Testis (tissue), 3 donors: ENCODE data around the gene SASH1. TPM values are rescaled to one million over a fixed set of nuclear protein-coding genes. Genes with fewer than 3 reads are reported as not detected.

Experiments used
- DNase-seq: peaks from one replicate; pipeline ENCODE4 v3.0.0-alpha.2; 2019
- H3K27ac ChIP-seq, 2 donors: fragments of 200-600 bp; sonication (generic); one replicate each; pipeline ENCODE4 v1.5.1; 2019
- H3K27me3 ChIP-seq: fragments of 200-600 bp; sonication (generic); one replicate; pipeline ENCODE4 v1.5.1; 2019
- H3K36me3 ChIP-seq: fragments of 200-600 bp; sonication (generic); one replicate; pipeline ENCODE4 v1.5.1; 2017; ENCODE audit warnings: low read depth; ENCODE audit errors: missing control alignments
- H3K4me1 ChIP-seq: fragments of 200-600 bp; sonication (generic); one replicate; pipeline ENCODE4 v1.5.1; 2019
- H3K4me3 ChIP-seq, 2 donors: fragments of 200-600 bp; sonication (generic); one replicate each; pipeline ENCODE4 v1.5.1; 2017 to 2019
- H3K9me3 ChIP-seq: fragments of 200-600 bp; sonication (generic); one replicate; pipeline ENCODE4 v1.5.1; 2017
- POLR2A ChIP-seq: fragments of 450-650 bp; IDR thresholded peaks from one replicate; pipeline ENCODE4 v1.6.1; 2017; ENCODE audit warnings: antibody characterized with exemption, mild to moderate bottlenecking, moderate library complexity
- WGBS, 2 donors: methylation state at CpG; one replicate each; pipeline ENCODE4 v1.1.5; 2018; 5-methylcytosine and 5-hydroxymethylcytosine counted together
- intact Hi-C: fragments of 100-400 bp; cut with DNase I; formaldehyde crosslinking; loops from one replicate; pipeline ENCODE4 v1.15.1; 2023; ENCODE audit warnings: low total_unique reads
- polyA plus RNA-seq: library from polyadenylated mRNA; stranded (reverse); fragments of 350-450 nt; fragmentation: Illumina TruSeq; extraction: RNeasy Lipid Tissue Mini Kit (QIAGEN cat#74804); gene quantifications from one replicate; pipeline ENCODE4 v1.2.3, GENCODE V29; 2014; ENCODE audit warnings: low read depth, low replicate concordance; ENCODE audit not compliant: insufficient read depth
- total RNA-seq, 2 donors: library from RNA; depleted of rRNA; stranded (reverse); fragments of >200 nt; gene quantifications; one replicate each; pipeline ENCODE4 v1.2.3, GENCODE V29; 2016
- TF ChIP-seq, protein P1 (sequence below), 3 experiments: fragments of 450-650 bp in 2 of 3; fragments of 200-600 bp in 1 of 3; sonication (generic) in 1 of 3; IDR thresholded peaks; one replicate each; pipeline ENCODE4 v1.5.1; 2016 to 2019; ENCODE audit warnings: antibody characterized with exemption in 3 of 3, mild to moderate bottlenecking in 2 of 3, moderate library complexity in 1 of 3

The SASH1 gene
- total and polyA plus RNA-seq, 3 donors from 2014 or later = 12.1 to 42.1 (median 40.3) TPM

- Histone ChIP-seq H3K4me1 (no peaks in the 10 kb centered on the region), H3K27me3 (no peaks in the 10 kb centered on the region), H3K36me3 (no peaks in the 10 kb centered on the region), H3K27ac (no peak overlapping the region), H3K4me3 (no peak overlapping the region), H3K9me3 (no peaks in the 10 kb centered on the region)
- no peak for TF ChIP-seq POLR2A
- TF ChIP-seq, protein P1, sequence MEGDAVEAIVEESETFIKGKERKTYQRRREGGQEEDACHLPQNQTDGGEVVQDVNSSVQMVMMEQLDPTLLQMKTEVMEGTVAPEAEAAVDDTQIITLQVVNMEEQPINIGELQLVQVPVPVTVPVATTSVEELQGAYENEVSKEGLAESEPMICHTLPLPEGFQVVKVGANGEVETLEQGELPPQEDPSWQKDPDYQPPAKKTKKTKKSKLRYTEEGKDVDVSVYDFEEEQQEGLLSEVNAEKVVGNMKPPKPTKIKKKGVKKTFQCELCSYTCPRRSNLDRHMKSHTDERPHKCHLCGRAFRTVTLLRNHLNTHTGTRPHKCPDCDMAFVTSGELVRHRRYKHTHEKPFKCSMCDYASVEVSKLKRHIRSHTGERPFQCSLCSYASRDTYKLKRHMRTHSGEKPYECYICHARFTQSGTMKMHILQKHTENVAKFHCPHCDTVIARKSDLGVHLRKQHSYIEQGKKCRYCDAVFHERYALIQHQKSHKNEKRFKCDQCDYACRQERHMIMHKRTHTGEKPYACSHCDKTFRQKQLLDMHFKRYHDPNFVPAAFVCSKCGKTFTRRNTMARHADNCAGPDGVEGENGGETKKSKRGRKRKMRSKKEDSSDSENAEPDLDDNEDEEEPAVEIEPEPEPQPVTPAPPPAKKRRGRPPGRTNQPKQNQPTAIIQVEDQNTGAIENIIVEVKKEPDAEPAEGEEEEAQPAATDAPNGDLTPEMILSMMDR (IDR thresholded peaks at IDR 0.05) = no peak
- WGBS, 2 donors = 58 to 63% methylated on average over 2 of the region's 2 CpGs
- intact Hi-C loops = no loop called here
- DNase-seq = no peak
Measured at GRCh38 chr6:148427333-148427732, 84.7 kb downstream of the SASH1 start.

DNA sequence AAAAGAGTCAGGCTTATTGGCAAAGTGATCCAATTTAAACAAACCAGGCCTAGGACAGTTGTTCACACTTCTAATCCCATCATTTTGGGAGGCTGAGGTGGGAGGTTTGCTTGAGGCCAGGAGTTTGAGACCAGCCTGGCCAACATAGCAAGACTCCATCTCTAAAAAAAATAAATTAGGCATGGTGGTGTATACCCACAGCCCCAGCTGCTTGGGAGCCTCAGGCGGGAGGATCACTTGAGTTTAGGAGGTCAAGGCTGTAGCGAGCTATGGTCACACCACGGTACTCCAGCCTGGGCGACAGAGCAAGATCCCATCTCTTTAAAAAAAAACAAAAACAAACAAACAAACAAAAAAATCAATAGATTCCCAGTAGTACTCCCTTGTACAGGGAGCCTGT, 86.8 kb downstream of the SASH1 start:
- no peaks in the 10 kb centered on the region for H3K9me3 ChIP-seq
- no peaks in the 10 kb centered on the region for H3K27me3 ChIP-seq
- 90 to 100% methylated on average over 4 of the region's 4 CpGs for WGBS, 2 donors
- H3K4me3 ChIP-seq = no peak overlapping the region
- no peak for DNase-seq
- no peak overlapping the region for H3K27ac ChIP-seq
- TF ChIP-seq POLR2A = no peak
- TF ChIP-seq, protein P1 (IDR thresholded peaks at IDR 0.05) = no peak
- intact Hi-C loops = no loop called here
- no peaks in the 10 kb centered on the region for H3K36me3 ChIP-seq
- peaks cover 4% of the 10 kb centered on the region for H3K4me1 ChIP-seq

- DNase-seq = no peak
- Histone ChIP-seq H3K36me3 (no peaks in the 10 kb centered on the region), H3K27me3 (no peaks in the 10 kb centered on the region), H3K4me3 (no peak overlapping the region), H3K9me3 (no peaks in the 10 kb centered on the region), H3K4me1 (peaks cover 4% of the 10 kb centered on the region), H3K27ac (no peak overlapping the region)
- no peak for TF ChIP-seq POLR2A
- TF ChIP-seq, protein P1 (IDR thresholded peaks at IDR 0.05) = no peak
- intact Hi-C loops = no loop called here
- 75 to 84% methylated on average over 8 of the region's 8 CpGs for WGBS, 2 donors
Measured at GRCh38 chr6:148430897-148431296, 88.3 kb downstream of the SASH1 start.

DNA sequence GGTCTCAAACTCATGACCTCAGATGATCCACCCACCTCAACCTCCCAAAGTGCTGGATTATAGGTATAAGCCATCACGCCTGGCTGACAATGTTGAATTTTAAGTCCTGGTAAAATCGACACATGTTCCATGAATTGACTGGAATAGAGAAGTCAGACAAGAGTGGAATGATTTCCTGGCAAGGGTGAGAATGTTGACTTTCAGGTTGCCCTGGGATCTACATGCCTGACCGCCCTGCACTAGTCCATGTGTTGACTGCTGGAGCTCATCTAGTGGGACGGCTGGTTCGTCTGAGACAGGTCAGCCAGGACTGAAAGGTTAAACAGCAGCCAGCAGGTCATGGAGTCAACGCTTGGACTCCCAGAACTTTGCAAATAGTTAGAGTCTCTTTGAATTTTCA, 88.8 kb downstream of the SASH1 start:
- no peaks in the 10 kb centered on the region for H3K9me3 ChIP-seq

GRCh38 chr6:148431840-148432239, 89.2 kb downstream of the SASH1 start:
- Histone ChIP-seq H3K27me3 (no peaks in the 10 kb centered on the region), H3K27ac (no peak overlapping the region), H3K4me1 (peaks cover 4% of the 10 kb centered on the region), H3K4me3 (no peak overlapping the region), H3K9me3 (no peaks in the 10 kb centered on the region), H3K36me3 (no peaks in the 10 kb centered on the region)
- WGBS, 2 donors = 85 to 94% methylated on average over 7 of the region's 7 CpGs
- no peak for TF ChIP-seq POLR2A
- TF ChIP-seq, protein P1 (IDR thresholded peaks at IDR 0.05) = no peak
- DNase-seq = no peak
- intact Hi-C loops = no loop called here

More for the DNA sequence above, 88.8 kb downstream of the SASH1 start:
- Histone ChIP-seq H3K27ac (no peak overlapping the region), H3K27me3 (no peaks in the 10 kb centered on the region), H3K4me1 (peaks cover 4% of the 10 kb centered on the region), H3K36me3 (no peaks in the 10 kb centered on the region), H3K4me3 (no peak overlapping the region)
- DNase-seq = no peak
- 70 to 82% methylated on average over 6 of the region's 6 CpGs for WGBS, 2 donors
- TF ChIP-seq, protein P1 (IDR thresholded peaks at IDR 0.05) = no peak
- no peak for TF ChIP-seq POLR2A
- intact Hi-C loops = no loop called here
